ENCODE measurements around the gene FOXO1.

Gene FOXO1

GRCh38 chr13:40508127-40508526 lies 158.3 kb downstream of the FOXO1 start:
- no peak for TF ChIP-seq CTCF (IDR thresholded peaks at IDR 0.05; ENCODE audit: low read depth, low read length, missing control alignments)
- in situ Hi-C loops (cut with HindIII; ENCODE audit: low sequenced_read_pairs), result no loop called here
- H3K4me3 ChIP-seq (ENCODE audit: low read depth, low read length), result no peak overlapping the region
- peak; percentile 32 for DNase-seq (ENCODE audit: low read depth)

- TF ChIP-seq CTCF (IDR thresholded peaks at IDR 0.05; ENCODE audit: low read depth, low read length, missing control alignments), result no peak
- DNase-seq (ENCODE audit: low read depth), result no peak
- in situ Hi-C loops (cut with HindIII; ENCODE audit: low sequenced_read_pairs), result no loop called here
- H3K4me3 ChIP-seq (ENCODE audit: low read depth, low read length), result no peak overlapping the region
Measured at GRCh38 chr13:40506592-40507446, 159.6 kb downstream of the FOXO1 start.

All from astrocyte of the cerebellum (primary cell).